Measurements from ENCODE around the gene ELMO1. TPM values are rescaled to one million over a fixed set of nuclear protein-coding genes. Genes with fewer than 3 reads are reported as not detected.

Gene ELMO1
- total RNA-seq, 1 experiment from 2014 or later = 7.8 TPM

DNA sequence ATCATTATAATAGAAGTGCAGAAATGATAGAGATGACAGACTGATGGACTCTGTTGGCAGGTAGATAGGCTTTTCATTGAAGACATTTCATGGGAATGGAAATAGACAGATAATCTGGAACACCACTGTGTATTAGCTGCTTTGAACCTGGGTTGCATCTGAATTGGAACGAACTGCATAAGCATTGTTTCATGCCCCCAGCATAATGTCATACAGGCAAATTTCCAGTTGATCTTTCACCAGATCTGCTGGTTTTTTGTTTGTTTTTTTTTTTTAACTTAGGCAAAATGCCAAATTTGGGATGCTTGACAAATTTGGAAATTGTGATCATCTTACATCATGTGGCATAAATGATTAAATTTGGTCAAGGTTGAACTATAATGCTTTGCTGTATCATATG is 552.2 kb downstream of the ELMO1 start:
- no peak overlapping the region for H2BK12ac ChIP-seq (ENCODE audit: insufficient read length, low read depth, low read length)
- H4K91ac ChIP-seq (ENCODE audit: insufficient read length, low read depth, low read length) = no peak overlapping the region
- H3K18ac ChIP-seq (ENCODE audit: insufficient read length, low read depth, low read length) = no peak overlapping the region
- H4K20me1 ChIP-seq (ENCODE audit: control insufficient read depth, insufficient read depth, insufficient read length) = no peaks in the 10 kb centered on the region
- no peaks in the 10 kb centered on the region for H3K79me1 ChIP-seq (ENCODE audit: insufficient read depth, low read depth, low read length, poor library complexity, severe bottlenecking)
- TF ChIP-seq, protein P1, sequence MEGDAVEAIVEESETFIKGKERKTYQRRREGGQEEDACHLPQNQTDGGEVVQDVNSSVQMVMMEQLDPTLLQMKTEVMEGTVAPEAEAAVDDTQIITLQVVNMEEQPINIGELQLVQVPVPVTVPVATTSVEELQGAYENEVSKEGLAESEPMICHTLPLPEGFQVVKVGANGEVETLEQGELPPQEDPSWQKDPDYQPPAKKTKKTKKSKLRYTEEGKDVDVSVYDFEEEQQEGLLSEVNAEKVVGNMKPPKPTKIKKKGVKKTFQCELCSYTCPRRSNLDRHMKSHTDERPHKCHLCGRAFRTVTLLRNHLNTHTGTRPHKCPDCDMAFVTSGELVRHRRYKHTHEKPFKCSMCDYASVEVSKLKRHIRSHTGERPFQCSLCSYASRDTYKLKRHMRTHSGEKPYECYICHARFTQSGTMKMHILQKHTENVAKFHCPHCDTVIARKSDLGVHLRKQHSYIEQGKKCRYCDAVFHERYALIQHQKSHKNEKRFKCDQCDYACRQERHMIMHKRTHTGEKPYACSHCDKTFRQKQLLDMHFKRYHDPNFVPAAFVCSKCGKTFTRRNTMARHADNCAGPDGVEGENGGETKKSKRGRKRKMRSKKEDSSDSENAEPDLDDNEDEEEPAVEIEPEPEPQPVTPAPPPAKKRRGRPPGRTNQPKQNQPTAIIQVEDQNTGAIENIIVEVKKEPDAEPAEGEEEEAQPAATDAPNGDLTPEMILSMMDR (conservative IDR thresholded peaks at IDR 0.05) = no peak
- no peak overlapping the region for H2BK5ac ChIP-seq (ENCODE audit: insufficient read length, low read length)
- H3K9me3 ChIP-seq (ENCODE audit: control insufficient read depth, low read depth, low read length) = no peaks in the 10 kb centered on the region
- no peak overlapping the region for H3K56ac ChIP-seq (ENCODE audit: insufficient read length, low read depth, low read length)
- DNase-seq = no peak
- H3K4ac ChIP-seq (ENCODE audit: low read depth, low read length) = no peak overlapping the region
- H3K4me3 Mint-ChIP-seq = no peak overlapping the region
- no peak overlapping the region for H3K14ac ChIP-seq (ENCODE audit: insufficient read depth, low read length)
- no peak overlapping the region for H4K5ac ChIP-seq (ENCODE audit: insufficient read length, low read depth, low read length)
- no peaks in the 10 kb centered on the region for H3K23me2 ChIP-seq (ENCODE audit: insufficient read length, low read depth, low read length, poor library complexity, severe bottlenecking)
- H3K27ac Mint-ChIP-seq = no peak overlapping the region
- H3K36me3 Mint-ChIP-seq (ENCODE audit: insufficient read depth in 1 of 3, low read depth in 3 of 3) = no peaks in the 10 kb centered on the region; a peak in 1 of 7 replicates
- H3K27ac ChIP-seq (ENCODE audit: insufficient read length, low read depth, low read length) = no peak overlapping the region
- H3K79me2 ChIP-seq (ENCODE audit: insufficient read depth, low read length) = no peaks in the 10 kb centered on the region
- no peak overlapping the region for H2AK5ac ChIP-seq (ENCODE audit: insufficient read length, low read length)
- H3K4me2 ChIP-seq (ENCODE audit: insufficient read depth, insufficient read length, low read length) = no peak overlapping the region
- no peak overlapping the region for H2AFZ ChIP-seq (ENCODE audit: low read length)
- no peaks in the 10 kb centered on the region for H3K4me1 ChIP-seq (ENCODE audit: insufficient read depth, low read length)
- no peaks in the 10 kb centered on the region; the same call in 1 of the 2 replicates for H3K27me3 Mint-ChIP-seq (ENCODE audit: low read depth)
- no peak overlapping the region for H3K23ac ChIP-seq (ENCODE audit: insufficient read length, low read depth, low read length)
- no peak overlapping the region for H2BK120ac ChIP-seq (ENCODE audit: low read depth, low read length, poor library complexity, severe bottlenecking)
- H3K4me1 Mint-ChIP-seq = peaks cover 0 to 2% of the 10 kb centered on the region in 2 experiments; a peak in 1 of 4 replicates
- WGBS (ENCODE audit: extremely low coverage, insufficient read length, low lambda C conversion rate) = no CpG with 5 or more reads among the region's 1 CpG
- H2BK15ac ChIP-seq (ENCODE audit: low read depth, low read length) = no peak overlapping the region
- no peak overlapping the region for H3K9ac ChIP-seq (ENCODE audit: extremely low read depth, insufficient read length, low read length)
- H3T11ph ChIP-seq (ENCODE audit: low read length) = no peak overlapping the region
- H4K8ac ChIP-seq (replicated peaks; ENCODE audit: insufficient read length, low read depth, low read length) = no peak overlapping the region
- H3K27me3 ChIP-seq (ENCODE audit: insufficient read depth, low read length) = no peaks in the 10 kb centered on the region
- no peak overlapping the region for H2BK20ac ChIP-seq (ENCODE audit: low read depth, low read length, poor library complexity, severe bottlenecking)
- H3K9me3 Mint-ChIP-seq = no peaks in the 10 kb centered on the region
